DOHH2 (cell line): ENCODE data around the gene PIP5K1C.

Experiments
- H3F3A ChIP-seq: fragments of 200-600 bp; sonication (generic), shearing (Covaris generic); 2 replicates; pipeline ENCODE4 v1.6.0; 2016; ENCODE audit warnings: antibody characterized with exemption, mild to moderate bottlenecking; ENCODE audit not compliant: control insufficient read depth, insufficient read depth
- H3K27ac ChIP-seq: fragments of 200-600 bp; sonication (generic); 2 replicates; pipeline ENCODE4 v1.5.1; 2014; ENCODE audit warnings: low read depth, mild to moderate bottlenecking, low read length, moderate library complexity
- H3K27me3 ChIP-seq: fragments of 200-600 bp; sonication (generic); 2 replicates; pipeline ENCODE4 v1.6.1; 2014; ENCODE audit warnings: mild to moderate bottlenecking, low read length, mixed read lengths; ENCODE audit not compliant: control insufficient read depth
- H3K36me3 ChIP-seq: fragments of 200-600 bp; sonication (generic); 2 replicates; pipeline ENCODE4 v1.6.1; 2014; ENCODE audit warnings: mild to moderate bottlenecking, low read length, moderate library complexity, mixed read lengths; ENCODE audit not compliant: control insufficient read depth
- H3K4me1 ChIP-seq: fragments of 200-600 bp; sonication (generic); 2 replicates; pipeline ENCODE4 v1.6.1; 2014; ENCODE audit warnings: mild to moderate bottlenecking, low read length, mixed read lengths; ENCODE audit not compliant: control insufficient read depth
- H3K4me2 ChIP-seq: fragments of 200-600 bp; sonication (generic); 2 replicates; pipeline ENCODE4 v1.6.0; 2014; ENCODE audit warnings: mild to moderate bottlenecking, low read length, moderate library complexity
- H3K4me3 ChIP-seq: fragments of 200-600 bp; sonication (generic); 2 replicates; pipeline ENCODE4 v1.5.1; 2014; ENCODE audit warnings: mild to moderate bottlenecking, low read length, mixed read lengths
- H3K79me2 ChIP-seq: fragments of 200-600 bp; sonication (generic); 2 replicates; pipeline ENCODE4 v1.6.1; 2014; ENCODE audit warnings: mild to moderate bottlenecking, low read length, mixed read lengths; ENCODE audit not compliant: control insufficient read depth
- H3K9me2 ChIP-seq: fragments of 200-600 bp; sonication (generic); replicated peaks from 2 replicates; pipeline ENCODE4 v1.6.1; 2014; ENCODE audit warnings: mild to moderate bottlenecking, low read length, mixed read lengths; ENCODE audit not compliant: control insufficient read depth
- H3K9me3 ChIP-seq: fragments of 200-600 bp; sonication (generic); 2 replicates; pipeline ENCODE4 v1.6.1; 2014; ENCODE audit warnings: antibody characterized with exemption, low read length, mixed read lengths; ENCODE audit not compliant: control insufficient read depth, insufficient read depth
- H4K20me1 ChIP-seq: fragments of 200-600 bp; sonication (generic); 2 replicates; pipeline ENCODE4 v1.6.0; 2014; ENCODE audit warnings: low read depth, mild to moderate bottlenecking, antibody characterized with exemption, low read length, moderate library complexity; ENCODE audit not compliant: control insufficient read depth, insufficient read depth
- EZH2phosphoT487 ChIP-seq: fragments of 200-600 bp; sonication (generic); IDR thresholded peaks from 2 replicates; pipeline ENCODE4 v1.6.1; 2017; ENCODE audit warnings: borderline replicate concordance, mild to moderate bottlenecking, antibody characterized with exemption, low read length, moderate library complexity, mixed read lengths
- TF ChIP-seq, protein P1 (sequence below): fragments of 200-600 bp; sonication (generic); IDR thresholded peaks from one replicate; pipeline ENCODE4 v1.5.1; 2014; ENCODE audit warnings: antibody characterized with exemption, mild to moderate bottlenecking, low read depth, low read length; ENCODE audit not compliant: poor library complexity, severe bottlenecking

PIP5K1C gene

DNA sequence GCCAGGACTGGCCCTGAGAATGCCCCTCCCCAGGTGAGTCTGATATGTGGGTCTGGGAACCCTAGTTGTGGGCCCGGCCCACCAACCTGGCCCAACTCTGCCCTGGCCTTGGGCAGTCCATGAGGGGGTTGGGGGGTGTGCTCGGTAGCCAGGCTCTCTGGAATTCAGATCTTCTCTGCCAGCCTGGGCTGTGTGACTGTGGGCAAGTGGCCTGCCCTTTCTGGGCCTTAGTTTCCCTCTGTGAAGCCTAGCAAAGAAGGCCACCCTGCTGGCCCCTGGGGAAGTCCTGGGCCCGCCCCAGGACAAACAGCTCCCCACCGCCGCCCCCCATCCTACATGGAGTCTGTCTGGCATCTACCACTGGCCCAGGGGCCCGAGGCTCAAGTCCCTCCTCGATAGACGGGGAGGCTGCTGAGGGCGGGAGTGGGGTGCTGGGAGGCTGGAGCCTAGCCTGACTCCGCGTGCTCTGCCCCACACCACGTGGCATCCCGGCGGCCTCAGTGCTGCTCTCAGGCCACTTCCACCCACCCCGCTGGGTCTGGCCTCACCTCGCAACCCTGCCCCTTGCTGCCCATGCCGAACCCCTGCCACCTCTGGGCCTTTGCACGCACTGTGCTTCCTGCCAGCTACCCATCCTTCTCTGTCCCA lies 85.3 kb downstream of the PIP5K1C start:
- peaks cover 16% of the 10 kb centered on the region for H3K4me1 ChIP-seq
- no peaks in the 10 kb centered on the region for H3K79me2 ChIP-seq
- peaks cover 30% of the 10 kb centered on the region for H3K36me3 ChIP-seq
- no peaks in the 10 kb centered on the region for H3K27me3 ChIP-seq
- H3K9me3 ChIP-seq, result no peaks in the 10 kb centered on the region
- no peak overlapping the region for H3K4me2 ChIP-seq
- no peaks in the 10 kb centered on the region for H3K9me2 ChIP-seq
- H3K27ac ChIP-seq, result no peak overlapping the region
- TF ChIP-seq, protein P1, sequence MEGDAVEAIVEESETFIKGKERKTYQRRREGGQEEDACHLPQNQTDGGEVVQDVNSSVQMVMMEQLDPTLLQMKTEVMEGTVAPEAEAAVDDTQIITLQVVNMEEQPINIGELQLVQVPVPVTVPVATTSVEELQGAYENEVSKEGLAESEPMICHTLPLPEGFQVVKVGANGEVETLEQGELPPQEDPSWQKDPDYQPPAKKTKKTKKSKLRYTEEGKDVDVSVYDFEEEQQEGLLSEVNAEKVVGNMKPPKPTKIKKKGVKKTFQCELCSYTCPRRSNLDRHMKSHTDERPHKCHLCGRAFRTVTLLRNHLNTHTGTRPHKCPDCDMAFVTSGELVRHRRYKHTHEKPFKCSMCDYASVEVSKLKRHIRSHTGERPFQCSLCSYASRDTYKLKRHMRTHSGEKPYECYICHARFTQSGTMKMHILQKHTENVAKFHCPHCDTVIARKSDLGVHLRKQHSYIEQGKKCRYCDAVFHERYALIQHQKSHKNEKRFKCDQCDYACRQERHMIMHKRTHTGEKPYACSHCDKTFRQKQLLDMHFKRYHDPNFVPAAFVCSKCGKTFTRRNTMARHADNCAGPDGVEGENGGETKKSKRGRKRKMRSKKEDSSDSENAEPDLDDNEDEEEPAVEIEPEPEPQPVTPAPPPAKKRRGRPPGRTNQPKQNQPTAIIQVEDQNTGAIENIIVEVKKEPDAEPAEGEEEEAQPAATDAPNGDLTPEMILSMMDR, result no peak
- TF ChIP-seq EZH2phosphoT487, result no peak
- no peaks in the 10 kb centered on the region for H4K20me1 ChIP-seq
- no peaks in the 10 kb centered on the region for H3F3A ChIP-seq
- H3K4me3 ChIP-seq, result no peak overlapping the region

DNA sequence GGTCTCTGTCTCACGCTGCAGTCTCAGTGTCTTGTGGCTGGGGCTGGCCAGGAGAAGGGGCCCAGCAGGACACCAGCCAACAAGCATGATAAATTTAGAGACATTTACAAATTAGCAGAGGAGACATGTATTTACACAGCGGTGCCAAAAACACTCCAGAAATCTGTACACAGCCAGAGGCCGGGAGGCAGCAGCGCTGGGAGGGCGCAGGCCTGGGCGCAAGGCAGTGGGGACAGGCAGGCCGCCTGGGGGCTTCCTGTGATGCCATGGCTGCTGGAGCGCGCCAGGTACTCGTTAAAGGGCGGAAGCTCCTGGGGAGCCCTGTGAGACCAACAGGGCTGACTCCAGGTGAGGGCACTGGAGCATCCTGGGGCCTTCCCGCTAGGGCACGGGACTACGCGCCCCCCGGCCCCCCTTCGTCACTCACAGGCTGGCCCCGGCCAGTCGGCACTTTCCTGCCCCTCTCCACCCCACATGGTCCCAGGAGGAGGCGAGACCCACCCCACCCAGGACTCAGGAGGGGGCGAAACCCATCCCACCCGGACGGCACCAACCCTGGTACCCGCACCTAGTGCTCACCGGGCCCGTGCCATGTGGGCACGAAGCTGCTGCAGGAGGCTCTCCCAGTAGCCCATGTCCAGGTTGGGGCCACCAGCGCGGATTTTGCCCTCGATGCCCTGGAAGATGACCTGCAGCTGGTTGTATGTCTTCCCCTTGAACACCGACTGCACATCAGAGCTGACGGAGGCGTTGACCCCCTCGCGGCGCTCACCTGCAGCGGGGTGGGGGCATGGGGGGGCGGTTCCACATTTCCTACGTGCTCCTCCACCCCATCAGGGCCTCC lies 86.2 kb downstream of the PIP5K1C start:
- H3K27ac ChIP-seq, result no peak overlapping the region
- H3K9me2 ChIP-seq, result no peaks in the 10 kb centered on the region
- H4K20me1 ChIP-seq, result no peaks in the 10 kb centered on the region
- H3K4me1 ChIP-seq, result peaks cover 18% of the 10 kb centered on the region
- H3K27me3 ChIP-seq, result no peaks in the 10 kb centered on the region
- TF ChIP-seq, protein P1, result no peak
- no peak for TF ChIP-seq EZH2phosphoT487
- H3K4me2 ChIP-seq, result no peak overlapping the region
- no peaks in the 10 kb centered on the region for H3K9me3 ChIP-seq
- no peaks in the 10 kb centered on the region for H3K79me2 ChIP-seq
- H3F3A ChIP-seq, result no peaks in the 10 kb centered on the region
- H3K4me3 ChIP-seq, result no peak overlapping the region
- H3K36me3 ChIP-seq, result peaks cover 27% of the 10 kb centered on the region

DNA sequence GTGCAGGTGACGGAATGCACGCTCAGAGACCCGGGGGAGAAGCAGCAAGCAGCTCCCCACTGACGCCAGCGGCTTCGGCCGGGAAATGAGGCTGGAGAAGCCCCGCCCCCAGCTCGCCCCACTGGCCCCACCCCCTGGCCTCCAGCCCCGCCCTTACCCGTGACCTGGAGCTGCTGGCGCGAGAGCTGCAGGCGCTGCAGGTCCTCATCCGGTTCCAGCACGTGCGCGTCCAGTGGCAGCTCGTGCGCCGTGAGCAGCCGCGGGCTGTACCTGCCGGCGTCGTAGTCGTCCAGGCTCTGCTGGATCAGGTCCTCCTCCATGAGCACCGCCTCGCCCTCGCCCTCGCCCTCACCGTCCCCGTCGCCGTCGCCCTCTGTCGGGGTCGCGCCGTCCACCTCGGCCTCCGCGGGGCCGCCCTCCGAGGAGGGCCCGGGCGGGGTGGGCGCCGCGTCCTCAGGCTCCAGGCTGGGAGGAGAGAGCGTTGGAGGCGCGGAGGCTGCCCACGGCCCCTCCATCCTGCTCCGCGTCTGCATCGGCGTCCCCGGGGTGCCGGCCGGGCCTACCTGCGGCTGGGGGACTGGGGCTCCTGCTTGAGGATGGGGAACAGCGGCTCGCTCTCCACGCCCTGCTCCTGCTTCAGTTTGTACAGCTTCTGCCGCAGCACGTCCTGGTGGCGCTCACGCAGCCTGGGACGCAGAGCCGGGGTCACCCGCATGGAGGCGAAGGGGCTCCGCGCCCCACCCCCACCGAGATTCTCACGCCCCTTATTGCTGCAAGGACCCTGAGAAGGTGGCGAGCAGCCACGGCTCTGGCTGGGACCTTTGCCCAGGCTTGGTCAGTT lies 87.1 kb downstream of the PIP5K1C start:
- Histone ChIP-seq H3K27me3 (no peaks in the 10 kb centered on the region), H3K4me1 (peaks cover 21% of the 10 kb centered on the region), H3K9me3 (no peaks in the 10 kb centered on the region), H4K20me1 (no peaks in the 10 kb centered on the region), H3K4me3 (no peak overlapping the region), H3F3A (no peaks in the 10 kb centered on the region), H3K79me2 (no peaks in the 10 kb centered on the region), H3K27ac (no peak overlapping the region), H3K9me2 (no peaks in the 10 kb centered on the region), H3K36me3 (peaks cover 18% of the 10 kb centered on the region), H3K4me2 (no peak overlapping the region)
- TF ChIP-seq, protein P1, result no peak
- no peak for TF ChIP-seq EZH2phosphoT487
